MM.1S (cell line): ENCODE measurements around the gene NPIPA5.
"Not testable (repeated sequence)": the region's sequence is repeated elsewhere in the genome, so short reads cannot be mapped to it uniquely, and the experiment has no call there.

Experiments used
- DNase-seq: peaks from one replicate; pipeline ENCODE4 v3.0.0-alpha.2; 2015
- H2AFZ ChIP-seq: fragments of 300-600 bp; sonication (generic); 2 replicates; pipeline ENCODE4 v1.6.0; 2016; ENCODE audit warnings: antibody characterized with exemption, low read length
- H3F3A ChIP-seq: fragments of 300-600 bp; sonication (generic); 2 replicates; pipeline ENCODE4 v1.6.1; 2016; ENCODE audit warnings: mild to moderate bottlenecking, antibody characterized with exemption, low read length, moderate library complexity, mixed read lengths; ENCODE audit not compliant: insufficient read depth
- H3K27ac ChIP-seq: fragments of 300-600 bp; sonication (generic); 2 replicates; pipeline ENCODE4 v1.5.1; 2016; ENCODE audit warnings: mild to moderate bottlenecking, low read length
- H3K27me3 ChIP-seq: fragments of 300-600 bp; sonication (generic); replicated peaks from 2 replicates; pipeline ENCODE4 v1.6.0; 2016; ENCODE audit warnings: low read length; ENCODE audit not compliant: insufficient read depth
- H3K36me3 ChIP-seq: fragments of 300-600 bp; sonication (generic); replicated peaks from 2 replicates; pipeline ENCODE4 v1.6.1; 2016; ENCODE audit warnings: mild to moderate bottlenecking, low read length, mixed read lengths; ENCODE audit not compliant: insufficient read depth
- H3K4me1 ChIP-seq: fragments of 300-600 bp; sonication (generic); 2 replicates; pipeline ENCODE4 v1.6.1; 2016; ENCODE audit warnings: low read length, mixed read lengths
- H3K4me2 ChIP-seq: fragments of 300-600 bp; sonication (generic); 2 replicates; pipeline ENCODE4 v1.6.0; 2016; ENCODE audit warnings: low read depth, low read length
- H3K4me3 ChIP-seq: fragments of 300-600 bp; sonication (generic); 2 replicates; pipeline ENCODE4 v1.5.1; 2016; ENCODE audit warnings: low read length, mixed read lengths
- H3K79me2 ChIP-seq: fragments of 300-600 bp; sonication (generic); 2 replicates; pipeline ENCODE4 v1.6.1; 2016; ENCODE audit warnings: mixed run types, low read length, mixed read lengths
- H3K9ac ChIP-seq: fragments of 300-600 bp; sonication (generic); 2 replicates; pipeline ENCODE4 v1.6.1; 2016; ENCODE audit warnings: low read length, mixed read lengths
- H3K9me2 ChIP-seq: fragments of 300-600 bp; sonication (generic); replicated peaks from 2 replicates; pipeline ENCODE4 v1.6.1; 2016; ENCODE audit warnings: mild to moderate bottlenecking, low read length, mixed read lengths; ENCODE audit not compliant: insufficient read depth
- H3K9me3 ChIP-seq: fragments of 300-600 bp; sonication (generic); replicated peaks from 2 replicates; pipeline ENCODE4 v1.6.1; 2016; ENCODE audit warnings: mild to moderate bottlenecking, low read length, mixed read lengths; ENCODE audit not compliant: insufficient read depth
- H4K20me1 ChIP-seq: fragments of 300-600 bp; sonication (generic); 2 replicates; pipeline ENCODE4 v1.6.1; 2016; ENCODE audit warnings: mild to moderate bottlenecking, low read length, moderate library complexity, mixed read lengths; ENCODE audit not compliant: insufficient read depth
- CTCF ChIP-seq: fragments of 300-600 bp; sonication (generic); IDR thresholded peaks from 2 replicates; pipeline ENCODE4 v1.5.1; 2016; ENCODE audit warnings: antibody characterized with exemption, low read length, mixed read lengths
- EZH2 ChIP-seq: fragments of 300-600 bp; sonication (generic); optimal IDR thresholded peaks from 2 replicates; pipeline ENCODE3; 2017; ENCODE audit warnings: low read depth, mild to moderate bottlenecking, antibody characterized with exemption, low read length, mixed read lengths
- EZH2phosphoT487 ChIP-seq: fragments of 300-600 bp; sonication (generic); IDR thresholded peaks from 2 replicates; pipeline ENCODE4 v1.6.1; 2018; ENCODE audit warnings: antibody characterized with exemption, low read length

NPIPA5 gene

DNA sequence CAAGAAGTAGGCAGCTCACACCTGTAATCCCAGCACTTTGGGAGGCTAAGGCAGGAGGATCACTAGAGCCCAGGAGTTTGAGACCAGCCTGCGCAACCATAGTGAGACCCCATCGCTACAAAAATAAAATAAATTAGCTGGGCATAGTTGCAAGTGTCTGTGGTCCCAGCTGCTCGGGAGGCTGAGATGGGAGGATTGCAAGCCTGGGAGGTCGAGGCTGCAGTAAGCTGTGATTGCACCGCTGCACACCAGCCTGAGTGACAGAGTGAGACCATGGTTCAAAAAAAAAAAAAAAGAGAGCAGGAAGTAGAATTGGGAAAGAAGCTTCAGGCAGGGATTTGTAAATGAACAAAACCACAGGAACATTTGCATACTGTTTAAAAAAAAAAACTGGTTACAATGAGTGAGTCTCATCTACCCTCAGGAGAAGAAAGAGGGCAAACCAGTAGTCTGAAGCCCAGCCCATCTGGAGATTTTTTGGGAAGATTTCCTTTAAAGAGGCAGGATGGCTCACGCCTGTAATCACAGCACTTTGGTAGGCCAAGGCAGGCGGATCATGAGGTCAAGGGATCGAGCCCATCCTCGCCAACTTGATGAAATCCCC lies 25.4 kb upstream of the NPIPA5 start:
- Histone ChIP-seq H3K4me1 (0 out of 2 replicates have a peak, but pooled peaks cover 5% of the 10 kb centered on the region), H3K36me3 (no peaks in the 10 kb centered on the region), H4K20me1 (no peaks in the 10 kb centered on the region), H3F3A (no peaks in the 10 kb centered on the region), H3K9me3 (no peaks in the 10 kb centered on the region), H3K9ac (no peak overlapping the region), H3K4me3 (no peak overlapping the region), H3K79me2 (no peaks in the 10 kb centered on the region), H2AFZ (no peak overlapping the region), H3K27ac (no peak overlapping the region), H3K9me2 (no peaks in the 10 kb centered on the region), H3K4me2 (no peak overlapping the region), H3K27me3 (no peaks in the 10 kb centered on the region)
- no peak for DNase-seq
- no peak for TF ChIP-seq EZH2phosphoT487
- TF ChIP-seq CTCF: no peak
- TF ChIP-seq EZH2: no peak

DNA sequence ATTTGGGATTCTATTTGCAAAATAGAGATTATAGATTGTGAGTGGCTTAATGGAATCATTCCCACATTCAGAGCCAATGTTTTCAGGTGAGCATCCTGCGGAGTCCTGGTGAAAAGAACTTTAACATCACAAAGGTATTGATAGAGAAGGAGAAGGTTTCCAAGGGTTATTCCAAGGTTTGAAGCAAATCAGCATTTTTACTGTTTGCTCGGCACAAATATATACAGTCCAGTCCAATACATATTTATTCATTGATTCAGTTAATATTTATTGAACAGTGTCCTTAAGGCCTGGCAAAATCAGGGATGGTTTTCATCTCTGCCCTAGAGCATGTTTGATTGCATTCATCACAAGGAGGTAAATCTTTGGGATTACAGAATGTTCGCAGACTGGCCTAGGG lies 23.9 kb upstream of the NPIPA5 start:
- Histone ChIP-seq H3K27ac (no peak overlapping the region), H3K27me3 (no peaks in the 10 kb centered on the region), H4K20me1 (no peaks in the 10 kb centered on the region), H3K36me3 (no peaks in the 10 kb centered on the region), H3K4me3 (no peak overlapping the region), H3K4me1 (0 out of 2 replicates have a peak, but pooled peaks cover 5% of the 10 kb centered on the region), H3K9me2 (no peaks in the 10 kb centered on the region), H3K9ac (no peak overlapping the region), H3F3A (no peaks in the 10 kb centered on the region), H2AFZ (no peak overlapping the region), H3K9me3 (no peaks in the 10 kb centered on the region), H3K4me2 (no peak overlapping the region), H3K79me2 (no peaks in the 10 kb centered on the region)
- TF ChIP-seq EZH2phosphoT487 (no peak), CTCF (no peak), EZH2 (no peak)
- no peak for DNase-seq

DNA sequence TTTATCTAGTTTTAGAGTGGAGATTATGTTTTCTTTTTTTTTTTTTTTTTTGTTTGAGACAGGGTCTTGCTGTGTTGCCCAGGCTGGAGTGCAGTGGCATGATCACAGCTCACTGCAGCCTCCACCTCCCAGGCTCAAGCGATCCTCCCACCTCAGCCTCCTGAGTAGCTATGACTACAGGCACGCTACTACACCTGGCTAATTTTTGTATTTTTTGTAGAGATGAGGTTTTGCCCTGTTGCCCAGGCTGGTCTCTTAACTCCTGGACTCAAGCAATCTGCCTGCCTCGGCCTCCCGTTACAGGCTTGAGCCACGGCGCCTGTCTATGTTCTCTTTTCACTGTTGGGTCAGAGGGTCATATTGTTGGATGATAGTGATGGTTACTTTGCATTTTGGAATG lies 22.2 kb upstream of the NPIPA5 start:
- not testable (repeated sequence) for H4K20me1 ChIP-seq, H3K9me3 ChIP-seq, H3K4me3 ChIP-seq, H3K4me2 ChIP-seq, H3K36me3 ChIP-seq, H2AFZ ChIP-seq, H3K27ac ChIP-seq, H3K4me1 ChIP-seq, H3K9me2 ChIP-seq, H3K79me2 ChIP-seq, DNase-seq, H3K27me3 ChIP-seq, H3K9ac ChIP-seq, H3F3A ChIP-seq

- Histone ChIP-seq H3K27ac (no peak overlapping the region), H2AFZ (no peak overlapping the region), H3K79me2 (no peaks in the 10 kb centered on the region), H4K20me1 (no peaks in the 10 kb centered on the region), H3K4me3 (no peak overlapping the region), H3K36me3 (no peaks in the 10 kb centered on the region), H3K9me3 (no peaks in the 10 kb centered on the region), H3K4me1 (no peaks in the 10 kb centered on the region), H3K9me2 (no peaks in the 10 kb centered on the region), H3K9ac (no peak overlapping the region), H3K4me2 (no peak overlapping the region), H3K27me3 (no peaks in the 10 kb centered on the region), H3F3A (no peaks in the 10 kb centered on the region)
- no peak for TF ChIP-seq EZH2
- DNase-seq: no peak
Measured at GRCh38 chr16:15399317-15399716, 21.2 kb upstream of the NPIPA5 start.
